Measurements from ENCODE around the gene TENT4A.

TENT4A gene

DNA sequence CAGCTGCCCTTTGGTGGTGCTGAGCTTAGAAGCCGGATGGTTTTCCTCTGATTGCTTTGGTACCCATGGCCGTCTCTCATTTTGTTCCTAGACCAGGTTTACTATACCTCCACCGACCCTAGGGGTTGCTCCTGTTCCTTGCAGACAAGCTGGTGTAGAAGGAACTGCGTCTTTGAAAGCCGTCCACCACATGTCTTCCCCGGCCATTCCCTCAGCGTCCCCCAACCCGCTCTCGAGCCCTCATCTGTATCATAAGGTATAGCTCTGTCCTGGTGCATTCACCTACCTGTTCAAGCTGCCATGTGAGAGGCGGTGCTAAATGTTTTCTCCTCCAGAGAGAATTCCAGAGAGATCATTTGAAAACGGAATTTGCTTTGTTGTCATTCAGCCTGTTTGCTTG lies 39.5 kb downstream of the TENT4A start:
- Histone ChIP-seq H3K36me3 (ENCODE audit: control insufficient read depth, insufficient read depth, low read length) (peaks cover 37% of the 10 kb centered on the region), H3K9ac (ENCODE audit: low read length) (no peak overlapping the region)

DNA sequence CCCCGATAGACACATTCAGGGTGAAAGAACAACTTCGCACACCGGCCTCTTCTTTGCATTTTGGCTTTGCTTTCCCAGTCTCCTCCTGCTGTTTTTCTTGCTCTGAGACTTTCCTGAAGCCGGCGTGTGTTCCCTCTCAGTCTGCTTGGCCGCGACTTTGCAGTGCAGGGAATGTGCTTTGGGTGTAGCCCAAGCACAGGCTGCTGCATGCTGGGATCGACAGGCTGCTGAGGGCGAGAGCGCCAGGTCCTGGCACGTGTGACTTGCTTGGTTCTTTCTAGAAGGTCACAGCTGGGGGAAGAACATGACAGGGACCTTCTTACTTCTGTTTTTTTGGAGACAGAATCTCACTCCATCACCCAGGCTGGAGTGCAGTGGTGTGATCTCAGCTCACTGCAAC lies 40.6 kb downstream of the TENT4A start:
- Histone ChIP-seq H3K27me3 (ENCODE audit: control insufficient read depth, insufficient read depth, low read length) (no peaks in the 10 kb centered on the region), H3K36me3 (ENCODE audit: control insufficient read depth, insufficient read depth, low read length) (peaks cover 35% of the 10 kb centered on the region), H3K27ac (ENCODE audit: low read depth, low read length) (no peak overlapping the region)

More for the DNA sequence above, 39.5 kb downstream of the TENT4A start:
- no peak overlapping the region for H3K27ac ChIP-seq (ENCODE audit: low read depth, low read length)
- H3K27me3 ChIP-seq (ENCODE audit: control insufficient read depth, insufficient read depth, low read length): no peaks in the 10 kb centered on the region
- H3K4me1 ChIP-seq (ENCODE audit: control insufficient read depth, insufficient read depth, low read length): no peaks in the 10 kb centered on the region
- no peak overlapping the region for H3K4me3 ChIP-seq (ENCODE audit: low read length)

DNA sequence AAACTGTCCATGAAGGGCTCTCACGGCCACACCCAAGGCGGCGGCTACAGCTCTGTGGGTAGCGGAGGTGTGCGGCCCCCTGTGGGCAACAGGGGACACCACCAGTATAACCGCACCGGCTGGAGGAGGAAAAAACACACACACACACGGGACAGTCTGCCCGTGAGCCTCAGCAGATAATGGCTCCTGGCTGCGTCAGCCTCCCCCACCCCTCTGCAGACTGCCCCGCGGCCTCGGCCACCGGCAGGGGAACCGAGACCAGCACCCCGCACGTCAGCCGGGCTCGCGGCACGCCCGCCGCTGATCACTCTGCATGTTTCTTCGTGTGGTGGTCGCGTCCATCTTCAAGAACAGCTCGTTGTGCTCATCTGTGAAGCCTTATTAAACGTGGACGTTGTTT lies 41.5 kb downstream of the TENT4A start:
- peaks cover 33% of the 10 kb centered on the region for H3K36me3 ChIP-seq (ENCODE audit: control insufficient read depth, insufficient read depth, low read length)
- no peak overlapping the region for H3K9ac ChIP-seq (ENCODE audit: low read length)
- no peaks in the 10 kb centered on the region for H3K4me1 ChIP-seq (ENCODE audit: control insufficient read depth, insufficient read depth, low read length)
- no peak overlapping the region for H3K4me3 ChIP-seq (ENCODE audit: low read length)
- no peaks in the 10 kb centered on the region for H3K27me3 ChIP-seq (ENCODE audit: control insufficient read depth, insufficient read depth, low read length)
- no peak overlapping the region for H3K27ac ChIP-seq (ENCODE audit: low read depth, low read length)

More for the DNA sequence above, 40.6 kb downstream of the TENT4A start:
- Histone ChIP-seq H3K4me3 (ENCODE audit: low read length) (no peak overlapping the region), H3K4me1 (ENCODE audit: control insufficient read depth, insufficient read depth, low read length) (no peaks in the 10 kb centered on the region), H3K9ac (ENCODE audit: low read length) (no peak overlapping the region)

DNA sequence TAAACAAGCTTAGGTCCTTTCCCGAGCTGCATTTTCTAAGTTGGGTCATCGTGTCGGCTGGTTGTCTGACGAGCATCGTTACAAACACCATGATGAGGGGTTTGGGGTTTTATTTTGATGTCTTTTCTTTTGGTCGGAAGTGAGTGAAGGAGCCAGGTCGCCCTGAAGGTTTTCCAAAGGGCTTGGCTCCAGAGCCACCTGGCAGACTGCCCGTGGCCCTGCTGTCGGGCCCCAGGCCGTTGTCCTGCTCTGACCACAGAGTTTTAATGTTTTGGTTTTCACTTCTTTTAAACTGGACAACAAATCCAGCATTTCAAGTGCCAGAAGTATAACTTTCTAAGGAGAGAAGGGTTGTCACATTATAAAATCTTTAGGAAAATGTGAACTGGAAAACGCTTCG lies 42.3 kb downstream of the TENT4A start:
- H3K27ac ChIP-seq (ENCODE audit: low read depth, low read length): no peak overlapping the region
- H3K4me1 ChIP-seq (ENCODE audit: control insufficient read depth, insufficient read depth, low read length): no peaks in the 10 kb centered on the region
- no peak overlapping the region for H3K9ac ChIP-seq (ENCODE audit: low read length)
- no peak overlapping the region for H3K4me3 ChIP-seq (ENCODE audit: low read length)
- H3K27me3 ChIP-seq (ENCODE audit: control insufficient read depth, insufficient read depth, low read length): no peaks in the 10 kb centered on the region
- H3K36me3 ChIP-seq (ENCODE audit: control insufficient read depth, insufficient read depth, low read length): peaks cover 33% of the 10 kb centered on the region

DNA sequence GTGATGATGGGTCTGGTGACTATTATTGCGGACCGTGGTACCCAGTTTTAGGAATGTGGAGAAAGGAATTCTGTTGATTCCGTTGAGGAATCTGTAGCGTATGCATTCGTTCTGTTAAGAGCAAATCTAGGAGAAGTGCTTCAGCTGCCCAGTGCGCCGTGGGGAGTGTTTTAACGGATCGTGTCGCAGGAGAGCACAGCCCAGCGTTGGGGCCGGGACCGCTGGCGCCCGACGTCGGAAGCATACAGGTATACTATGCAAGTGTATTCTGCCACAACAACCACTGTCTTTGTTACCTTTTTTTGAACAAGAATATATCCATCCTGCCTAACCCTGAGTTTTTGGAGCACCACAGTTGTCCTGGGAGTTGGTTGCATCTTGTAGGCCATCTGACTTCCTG lies 42.7 kb downstream of the TENT4A start:
- Histone ChIP-seq H3K4me3 (ENCODE audit: low read length) (no peak overlapping the region), H3K27me3 (ENCODE audit: control insufficient read depth, insufficient read depth, low read length) (no peaks in the 10 kb centered on the region), H3K27ac (ENCODE audit: low read depth, low read length) (no peak overlapping the region), H3K9ac (ENCODE audit: low read length) (no peak overlapping the region), H3K36me3 (ENCODE audit: control insufficient read depth, insufficient read depth, low read length) (peaks cover 33% of the 10 kb centered on the region), H3K4me1 (ENCODE audit: control insufficient read depth, insufficient read depth, low read length) (no peaks in the 10 kb centered on the region)

DNA sequence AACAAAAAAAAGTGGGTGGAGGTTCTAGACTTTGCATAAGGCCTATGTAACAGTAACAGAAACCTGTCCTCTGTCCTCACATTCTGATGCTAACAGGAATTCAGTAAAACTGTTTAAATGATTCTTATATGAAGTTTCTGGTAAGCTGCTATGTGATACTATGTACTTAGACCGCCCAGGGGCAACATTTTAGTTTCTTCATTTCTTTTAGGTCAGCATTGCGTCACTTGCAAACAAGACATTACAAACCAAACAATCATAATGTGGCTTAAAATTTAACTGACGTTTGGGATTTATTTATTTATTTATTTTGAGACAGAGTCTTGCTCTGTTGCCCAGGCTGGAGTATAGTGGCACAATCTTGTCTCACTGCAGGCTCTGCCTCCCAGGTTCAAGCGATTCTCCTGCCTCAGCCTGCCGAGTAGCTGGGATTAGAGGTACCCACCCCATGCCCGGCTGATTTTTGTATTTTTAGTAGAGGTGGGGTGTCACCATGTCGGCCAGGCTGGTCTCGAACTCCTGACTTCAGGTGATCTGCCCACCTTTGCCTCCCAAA lies 44.3 kb downstream of the TENT4A start:
- Histone ChIP-seq H3K4me1 (ENCODE audit: control insufficient read depth, insufficient read depth, low read length) (no peaks in the 10 kb centered on the region), H3K4me3 (ENCODE audit: low read length) (no peak overlapping the region), H3K27ac (ENCODE audit: low read depth, low read length) (no peak overlapping the region), H3K36me3 (ENCODE audit: control insufficient read depth, insufficient read depth, low read length) (peaks cover 30% of the 10 kb centered on the region), H3K27me3 (ENCODE audit: control insufficient read depth, insufficient read depth, low read length) (no peaks in the 10 kb centered on the region), H3K9ac (ENCODE audit: low read length) (no peak overlapping the region)

DNA sequence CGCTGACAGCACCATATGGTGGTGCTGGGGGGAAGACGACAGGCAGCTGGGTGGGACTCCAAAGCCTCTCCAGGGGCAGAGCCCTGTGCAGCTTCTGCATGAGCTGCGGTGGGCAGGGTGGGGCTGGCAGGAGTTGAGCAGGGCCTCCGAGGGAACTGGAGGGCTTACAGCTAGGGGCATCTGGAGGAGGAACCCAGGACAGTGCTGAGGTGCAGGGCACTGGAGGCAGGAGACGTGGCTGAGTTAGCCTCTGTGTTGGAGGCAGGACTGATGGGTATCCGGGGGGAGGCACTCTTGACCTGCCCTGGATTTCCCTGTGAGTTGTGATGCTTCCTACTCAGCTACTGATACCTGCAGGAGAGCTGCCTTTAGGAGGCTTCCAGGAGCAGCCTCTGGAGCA lies 45.0 kb downstream of the TENT4A start:
- H3K27me3 ChIP-seq (ENCODE audit: control insufficient read depth, insufficient read depth, low read length): no peaks in the 10 kb centered on the region
- no peaks in the 10 kb centered on the region for H3K4me1 ChIP-seq (ENCODE audit: control insufficient read depth, insufficient read depth, low read length)
- peaks cover 25% of the 10 kb centered on the region for H3K36me3 ChIP-seq (ENCODE audit: control insufficient read depth, insufficient read depth, low read length)
- no peak overlapping the region for H3K9ac ChIP-seq (ENCODE audit: low read length)
- H3K4me3 ChIP-seq (ENCODE audit: low read length): no peak overlapping the region
- H3K27ac ChIP-seq (ENCODE audit: low read depth, low read length): no peak overlapping the region

DNA sequence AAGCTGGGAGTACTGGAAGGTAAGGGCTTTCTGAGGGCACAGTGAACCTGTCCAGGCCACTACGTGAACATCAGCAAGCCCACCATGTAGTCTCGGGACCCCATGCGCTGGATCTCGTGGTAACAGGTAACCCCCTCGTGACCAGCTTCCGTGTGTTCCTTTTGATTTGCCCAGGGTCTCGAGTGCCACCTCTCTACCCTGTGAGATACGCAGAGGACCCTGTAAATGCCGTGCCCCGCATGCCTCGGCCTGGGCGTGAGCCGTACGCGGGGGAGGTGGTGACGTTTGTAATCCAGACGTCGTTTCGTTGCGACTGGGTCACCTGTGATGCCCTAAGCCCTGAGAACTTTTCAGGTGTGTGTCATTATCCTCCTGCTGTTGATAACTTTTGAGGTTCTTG lies 45.5 kb downstream of the TENT4A start:
- Histone ChIP-seq H3K27ac (ENCODE audit: low read depth, low read length) (no peak overlapping the region), H3K4me3 (ENCODE audit: low read length) (no peak overlapping the region), H3K4me1 (ENCODE audit: control insufficient read depth, insufficient read depth, low read length) (no peaks in the 10 kb centered on the region), H3K36me3 (ENCODE audit: control insufficient read depth, insufficient read depth, low read length) (peaks cover 20% of the 10 kb centered on the region), H3K27me3 (ENCODE audit: control insufficient read depth, insufficient read depth, low read length) (no peaks in the 10 kb centered on the region), H3K9ac (ENCODE audit: low read length) (no peak overlapping the region)

DNA sequence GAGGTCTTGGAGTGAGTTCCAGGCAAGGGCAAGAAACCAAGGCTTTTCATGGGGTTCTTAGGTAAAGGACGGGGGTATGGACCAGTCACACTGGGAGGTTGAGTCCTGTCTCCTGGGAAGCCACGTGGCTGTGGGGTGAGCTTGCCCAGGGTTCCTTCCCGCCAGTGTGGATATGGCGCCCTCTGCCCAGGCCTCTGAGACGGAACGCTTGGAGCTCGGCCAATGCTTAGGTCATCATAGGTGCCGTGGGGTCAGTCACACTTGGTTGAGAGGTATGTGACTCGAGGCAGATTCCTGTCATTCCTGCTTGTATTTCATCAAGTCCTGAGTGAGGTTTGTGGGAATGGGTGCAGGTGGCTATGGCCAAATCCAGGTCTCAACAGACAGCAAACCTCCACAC lies 46.2 kb downstream of the TENT4A start:
- peaks cover 17% of the 10 kb centered on the region for H3K36me3 ChIP-seq (ENCODE audit: control insufficient read depth, insufficient read depth, low read length)
- H3K27me3 ChIP-seq (ENCODE audit: control insufficient read depth, insufficient read depth, low read length): no peaks in the 10 kb centered on the region
- no peak overlapping the region for H3K4me3 ChIP-seq (ENCODE audit: low read length)
- H3K9ac ChIP-seq (ENCODE audit: low read length): no peak overlapping the region
- H3K4me1 ChIP-seq (ENCODE audit: control insufficient read depth, insufficient read depth, low read length): no peaks in the 10 kb centered on the region
- H3K27ac ChIP-seq (ENCODE audit: low read depth, low read length): no peak overlapping the region

DNA sequence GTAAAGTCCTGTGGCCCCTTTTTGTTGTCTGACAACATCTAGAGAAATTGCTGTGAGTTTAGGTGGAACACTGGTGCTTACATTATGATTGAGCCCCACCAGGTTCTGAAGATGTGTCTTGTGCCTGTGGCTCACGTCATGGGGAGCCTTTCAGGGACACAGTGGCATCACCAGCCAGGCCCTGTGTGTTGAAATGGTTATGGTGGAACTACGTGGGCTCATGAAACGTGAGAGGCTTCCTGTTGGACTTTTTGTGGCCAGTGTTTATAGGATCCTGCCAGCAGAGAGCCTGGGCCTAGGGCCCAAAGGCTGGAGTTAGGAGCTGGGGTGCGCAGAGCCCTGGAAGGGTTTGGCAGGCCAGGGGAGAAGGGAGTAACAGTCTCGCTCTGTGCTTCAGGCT lies 46.8 kb downstream of the TENT4A start:
- peaks cover 11% of the 10 kb centered on the region for H3K36me3 ChIP-seq (ENCODE audit: control insufficient read depth, insufficient read depth, low read length)
- H3K27ac ChIP-seq (ENCODE audit: low read depth, low read length): no peak overlapping the region

DNA sequence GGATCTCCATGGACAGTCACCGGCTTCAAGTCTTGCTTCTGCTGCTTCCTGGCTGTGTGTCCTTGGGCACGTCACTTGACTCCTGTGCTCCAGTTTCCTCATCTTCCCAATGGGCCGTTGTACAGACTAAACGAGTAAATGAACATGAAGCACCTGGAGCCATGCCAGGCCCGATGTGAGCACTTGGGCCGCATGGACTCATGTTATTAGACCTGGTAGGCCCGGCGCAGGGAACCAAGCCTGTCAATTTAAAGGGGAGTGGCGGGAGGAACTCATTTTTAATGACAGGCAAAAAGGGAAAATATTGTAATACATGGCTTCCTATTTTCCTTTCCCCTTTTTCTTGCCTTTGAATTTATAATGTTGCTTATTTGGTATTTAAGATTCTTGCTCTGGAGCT lies 47.5 kb downstream of the TENT4A start:
- H3K27ac ChIP-seq (ENCODE audit: low read depth, low read length): no peak overlapping the region

More for the DNA sequence above, 46.8 kb downstream of the TENT4A start:
- no peaks in the 10 kb centered on the region for H3K4me1 ChIP-seq (ENCODE audit: control insufficient read depth, insufficient read depth, low read length)
- H3K27me3 ChIP-seq (ENCODE audit: control insufficient read depth, insufficient read depth, low read length): no peaks in the 10 kb centered on the region
- H3K4me3 ChIP-seq (ENCODE audit: low read length): no peak overlapping the region
- no peak overlapping the region for H3K9ac ChIP-seq (ENCODE audit: low read length)

DNA sequence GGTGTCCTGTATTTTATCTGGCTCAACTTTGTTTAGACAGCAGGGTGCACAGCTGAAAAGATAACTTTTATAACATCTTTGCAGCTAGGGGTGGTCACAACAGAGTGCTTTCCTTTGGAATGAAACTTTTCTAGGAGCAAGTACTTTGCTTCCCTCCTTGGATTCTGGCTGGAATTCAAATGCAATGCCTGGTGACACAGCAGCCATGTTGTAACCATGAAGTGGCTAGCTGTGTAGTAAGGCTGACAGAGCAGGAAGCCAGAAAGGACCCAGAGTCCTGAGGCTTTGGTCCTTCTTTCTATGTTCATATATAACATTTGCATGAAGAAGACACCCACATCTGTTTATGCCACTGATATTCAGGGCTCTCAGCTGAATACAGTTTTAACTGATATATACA lies 48.1 kb downstream of the TENT4A start:
- Histone ChIP-seq H3K36me3 (ENCODE audit: control insufficient read depth, insufficient read depth, low read length) (peaks cover 3% of the 10 kb centered on the region), H3K4me1 (ENCODE audit: control insufficient read depth, insufficient read depth, low read length) (no peaks in the 10 kb centered on the region), H3K4me3 (ENCODE audit: low read length) (no peak overlapping the region), H3K9ac (ENCODE audit: low read length) (no peak overlapping the region), H3K27ac (ENCODE audit: low read depth, low read length) (no peak overlapping the region), H3K27me3 (ENCODE audit: control insufficient read depth, insufficient read depth, low read length) (no peaks in the 10 kb centered on the region)

More for the DNA sequence above, 47.5 kb downstream of the TENT4A start:
- H3K9ac ChIP-seq (ENCODE audit: low read length): no peak overlapping the region
- H3K4me3 ChIP-seq (ENCODE audit: low read length): no peak overlapping the region
- H3K4me1 ChIP-seq (ENCODE audit: control insufficient read depth, insufficient read depth, low read length): no peaks in the 10 kb centered on the region
- H3K27me3 ChIP-seq (ENCODE audit: control insufficient read depth, insufficient read depth, low read length): no peaks in the 10 kb centered on the region
- peaks cover 9% of the 10 kb centered on the region for H3K36me3 ChIP-seq (ENCODE audit: control insufficient read depth, insufficient read depth, low read length)

DNA sequence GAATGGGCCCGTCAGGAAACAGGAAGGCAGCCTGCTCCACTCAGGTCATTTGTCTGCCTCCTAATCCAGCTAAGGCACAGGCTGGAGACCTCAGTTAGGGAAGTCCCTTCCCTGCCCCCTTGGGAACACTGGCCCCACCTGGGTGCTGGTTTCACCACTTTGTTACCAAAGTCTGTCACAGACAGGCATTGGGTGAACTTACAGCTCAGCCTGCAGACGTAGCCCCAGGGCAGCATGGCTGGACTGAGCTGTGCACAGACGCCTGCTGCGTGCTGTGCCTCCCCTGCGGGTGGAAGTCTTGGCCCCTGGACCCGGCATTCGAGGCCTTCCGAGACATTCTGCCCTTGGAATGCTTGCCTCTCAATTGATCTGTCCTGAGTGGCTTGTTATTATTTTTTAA lies 48.9 kb downstream of the TENT4A start:
- Histone ChIP-seq H3K4me3 (ENCODE audit: low read length) (no peak overlapping the region), H3K9ac (ENCODE audit: low read length) (no peak overlapping the region), H3K27me3 (ENCODE audit: control insufficient read depth, insufficient read depth, low read length) (no peaks in the 10 kb centered on the region), H3K36me3 (ENCODE audit: control insufficient read depth, insufficient read depth, low read length) (peaks cover 3% of the 10 kb centered on the region), H3K27ac (ENCODE audit: low read depth, low read length) (no peak overlapping the region), H3K4me1 (ENCODE audit: control insufficient read depth, insufficient read depth, low read length) (no peaks in the 10 kb centered on the region)
